ENCODE measurements around the gene SCN8A.

- TF ChIP-seq POLR2AphosphoS5 (IDR thresholded peaks at IDR 0.05) (no peak), POLR2A (IDR thresholded peaks at IDR 0.05) (no peak)
These were observed 164.2 kb downstream of the SCN8A start for GRCh38 chr12:51755251-51755650.
